HG03196 (cell line): ENCODE results near the gene RTP4.
"Not testable (repeated sequence)": the region's sequence is repeated elsewhere in the genome, so short reads cannot be mapped to it uniquely, and the experiment has no call there.

Experiments
- ATAC-seq: cut with Tn5 transposase; IDR thresholded peaks from one replicate; pipeline ENCODE4 v1.9.1; 2021; ENCODE audit not compliant: unreplicated experiment

The RTP4 gene

GRCh38 chr3:187367561-187368103 is 553 bp upstream of the RTP4 start:
- ATAC-seq = no peak

GRCh38 chr3:187369089-187369447 is 883 bp downstream of the RTP4 start:
- peak; percentile 35 for ATAC-seq

GRCh38 chr3:187370051-187370450 is 1.9 kb downstream of the RTP4 start:
- ATAC-seq = no peak

GRCh38 chr3:187375581-187375980 is 7.4 kb downstream of the RTP4 start:
- ATAC-seq = no peak

- no peak for ATAC-seq
Measured at GRCh38 chr3:187377842-187378241, 9.7 kb downstream of the RTP4 start.

GRCh38 chr3:187382609-187383151 is 14.5 kb downstream of the RTP4 start:
- ATAC-seq = no peak

GRCh38 chr3:187383246-187383645 is 15.1 kb downstream of the RTP4 start:
- no peak for ATAC-seq

GRCh38 chr3:187385296-187385695 is 17.1 kb downstream of the RTP4 start:
- no peak for ATAC-seq

- ATAC-seq = no peak
Measured at GRCh38 chr3:187396661-187397060, 28.5 kb downstream of the RTP4 start.

- no peak for ATAC-seq
Measured at GRCh38 chr3:187398955-187399354, 30.8 kb downstream of the RTP4 start.

GRCh38 chr3:187400756-187401155 is 32.6 kb downstream of the RTP4 start:
- ATAC-seq = no peak

- ATAC-seq = no peak
Measured at GRCh38 chr3:187401856-187402255, 33.7 kb downstream of the RTP4 start.

GRCh38 chr3:187403768-187404288 is 35.6 kb downstream of the RTP4 start:
- no peak for ATAC-seq

- ATAC-seq = no peak
Measured at GRCh38 chr3:187406927-187407326, 38.7 kb downstream of the RTP4 start.

GRCh38 chr3:187411991-187412781 is 44.0 kb downstream of the RTP4 start:
- not testable (repeated sequence) for ATAC-seq
